ENCODE measurements around the gene B9D1.

B9D1 gene

DNA sequence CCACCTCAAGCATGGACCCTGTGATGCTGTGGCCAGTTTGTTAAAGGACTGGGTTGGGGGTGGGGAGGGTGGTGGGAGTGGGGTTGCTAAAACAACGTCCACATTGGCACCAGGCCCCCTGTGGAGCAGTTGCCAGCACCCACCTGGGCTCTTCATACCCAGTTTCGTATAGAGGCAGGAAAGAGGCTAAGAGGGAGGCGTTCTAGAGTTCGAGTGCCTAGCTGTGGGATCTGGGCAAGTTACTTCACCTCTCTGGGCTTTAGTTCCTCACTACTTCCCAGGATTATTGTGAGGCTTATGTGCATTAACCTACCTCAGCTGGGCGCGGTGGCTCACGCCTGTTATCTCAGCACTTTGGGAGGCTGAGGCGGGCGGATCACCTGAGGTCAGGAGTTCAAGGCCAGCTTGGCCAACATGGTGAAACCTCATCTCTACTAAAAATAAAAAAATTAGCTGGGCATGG lies 23.0 kb upstream of the B9D1 start:
- no peak for TF ChIP-seq CTCF (IDR thresholded peaks at IDR 0.05; ENCODE audit: insufficient read depth, low read depth, low read length, missing control alignments)
- no peak for DNase-seq (ENCODE audit: low read depth)
- no peak overlapping the region for H3K4me3 ChIP-seq (ENCODE audit: low read depth, low read length)

DNA sequence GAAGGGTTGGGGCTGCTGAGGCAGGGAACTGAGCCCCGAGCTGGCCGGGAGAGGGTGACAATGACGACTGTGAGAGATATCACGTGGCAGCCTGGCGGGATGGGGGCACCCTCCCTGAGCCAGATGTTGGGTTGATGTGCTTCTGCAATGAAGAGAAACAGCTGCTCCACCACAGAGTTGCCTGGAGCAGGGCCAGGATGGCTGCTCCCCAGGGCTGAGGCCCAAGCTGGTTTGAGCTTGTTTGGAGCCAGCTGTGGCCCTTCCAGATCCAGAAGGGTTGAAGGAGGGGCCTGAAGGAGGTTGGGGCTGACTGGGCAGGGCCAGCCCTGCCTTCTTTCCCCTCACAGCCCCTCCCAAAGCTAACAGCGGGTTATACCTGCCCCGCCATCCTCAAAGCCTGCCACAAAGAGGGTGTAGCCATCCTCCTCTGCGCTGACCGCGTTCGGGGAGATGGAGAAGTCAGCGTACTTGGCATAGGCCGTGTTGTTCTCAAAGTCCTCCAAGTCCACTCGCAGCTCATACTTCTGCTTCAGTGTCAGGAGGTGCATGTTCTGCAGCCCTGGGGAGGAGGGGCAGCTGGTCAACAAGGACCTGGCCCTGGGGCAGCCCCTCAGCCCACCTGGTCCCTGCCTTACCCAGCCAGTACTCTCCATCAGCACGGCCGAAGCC lies 22.3 kb upstream of the B9D1 start:
- TF ChIP-seq CTCF (IDR thresholded peaks at IDR 0.05; ENCODE audit: insufficient read depth, low read depth, low read length, missing control alignments), result no peak
- no peak overlapping the region for H3K4me3 ChIP-seq (ENCODE audit: low read depth, low read length)
- no peak for DNase-seq (ENCODE audit: low read depth)

DNA sequence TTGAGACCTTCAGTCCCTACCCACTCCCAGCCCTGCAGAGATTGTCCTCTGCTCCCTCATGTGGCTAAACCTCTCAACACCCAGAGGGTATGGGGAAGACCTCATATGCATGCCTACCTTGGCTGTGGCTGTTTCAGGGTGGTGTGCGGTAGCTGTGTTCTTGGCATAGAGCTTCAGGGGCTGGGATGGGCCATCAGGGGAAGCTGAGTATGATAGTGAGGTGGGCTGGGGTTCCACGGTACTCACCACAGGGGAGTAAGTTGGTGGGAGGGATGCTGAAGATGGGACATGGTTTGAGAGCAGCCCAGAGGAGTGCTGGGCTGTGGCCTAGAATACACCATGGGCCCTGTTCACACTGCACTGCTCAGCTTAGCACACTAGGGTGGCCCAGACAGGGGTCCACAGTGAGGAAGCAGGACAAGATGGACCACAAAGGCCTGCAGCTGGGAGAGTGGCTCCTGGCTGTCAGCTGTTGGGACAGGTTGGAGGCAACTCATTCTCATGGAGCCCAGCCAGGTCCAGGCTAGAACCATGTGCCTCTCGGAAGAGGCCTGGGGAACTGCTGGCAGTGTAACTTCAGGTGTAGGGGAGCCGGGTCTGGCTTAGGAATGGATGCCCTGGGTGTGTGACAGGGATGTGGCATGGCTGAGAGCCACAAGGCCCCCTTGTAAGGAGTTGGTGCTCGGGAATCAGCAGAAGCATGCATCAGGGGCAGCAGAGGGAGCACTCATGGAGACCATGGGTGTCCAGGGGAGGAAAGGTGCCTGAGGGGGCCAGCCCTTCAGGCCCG lies 21.4 kb upstream of the B9D1 start:
- no peak for TF ChIP-seq CTCF (IDR thresholded peaks at IDR 0.05; ENCODE audit: insufficient read depth, low read depth, low read length, missing control alignments)
- H3K4me3 ChIP-seq (ENCODE audit: low read depth, low read length), result no peak overlapping the region
- no peak for DNase-seq (ENCODE audit: low read depth)

GRCh38 chr17:19382531-19383444 lies 20.3 kb upstream of the B9D1 start:
- H3K4me3 ChIP-seq (ENCODE audit: low read depth, low read length), result no peak overlapping the region
- no peak for DNase-seq (ENCODE audit: low read depth)
- TF ChIP-seq CTCF (IDR thresholded peaks at IDR 0.05; ENCODE audit: insufficient read depth, low read depth, low read length, missing control alignments), result no peak

DNA sequence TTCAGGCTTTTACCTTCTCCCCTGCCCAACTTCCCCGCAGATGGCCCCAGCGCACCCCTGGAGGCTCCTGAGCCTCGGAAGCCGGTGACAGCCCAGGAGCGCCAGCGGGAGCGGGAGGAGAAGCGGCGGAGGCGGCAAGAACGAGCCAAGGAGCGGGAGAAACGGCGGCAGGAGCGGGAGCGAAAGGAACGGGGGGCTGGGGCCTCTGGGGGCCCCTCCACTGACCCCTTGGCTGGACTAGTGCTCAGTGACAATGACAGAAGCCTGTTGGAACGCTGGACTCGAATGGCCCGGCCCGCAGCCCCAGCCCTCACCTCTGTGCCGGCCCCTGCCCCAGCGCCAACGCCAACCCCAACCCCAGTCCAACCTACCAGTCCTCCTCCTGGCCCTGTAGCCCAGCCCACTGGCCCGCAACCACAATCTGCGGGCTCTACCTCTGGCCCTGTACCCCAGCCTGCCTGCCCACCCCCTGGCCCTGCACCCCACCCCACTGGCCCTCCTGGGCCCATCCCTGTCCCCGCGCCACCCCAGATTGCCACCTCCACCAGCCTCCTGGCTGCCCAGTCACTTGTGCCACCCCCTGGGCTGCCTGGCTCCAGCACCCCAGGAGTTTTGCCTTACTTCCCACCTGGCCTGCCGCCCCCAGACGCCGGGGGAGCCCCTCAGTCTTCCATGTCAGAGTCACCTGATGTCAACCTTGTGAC lies 19.4 kb upstream of the B9D1 start:
- no peak overlapping the region for H3K4me3 ChIP-seq (ENCODE audit: low read depth, low read length)
- no peak for DNase-seq (ENCODE audit: low read depth)
- TF ChIP-seq CTCF (IDR thresholded peaks at IDR 0.05; ENCODE audit: insufficient read depth, low read depth, low read length, missing control alignments), result no peak

- TF ChIP-seq CTCF (IDR thresholded peaks at IDR 0.05; ENCODE audit: insufficient read depth, low read depth, low read length, missing control alignments), result no peak
Observed at GRCh38 chr17:19381361-19381740, 18.8 kb upstream of the B9D1 start.

More at GRCh38 chr17:19381361-19381740, 18.8 kb upstream of the B9D1 start:
- H3K4me3 ChIP-seq (ENCODE audit: low read depth, low read length), result no peak overlapping the region
- DNase-seq (ENCODE audit: low read depth), result no peak
